Measurements from ENCODE around the gene PNPLA2.

DNA sequence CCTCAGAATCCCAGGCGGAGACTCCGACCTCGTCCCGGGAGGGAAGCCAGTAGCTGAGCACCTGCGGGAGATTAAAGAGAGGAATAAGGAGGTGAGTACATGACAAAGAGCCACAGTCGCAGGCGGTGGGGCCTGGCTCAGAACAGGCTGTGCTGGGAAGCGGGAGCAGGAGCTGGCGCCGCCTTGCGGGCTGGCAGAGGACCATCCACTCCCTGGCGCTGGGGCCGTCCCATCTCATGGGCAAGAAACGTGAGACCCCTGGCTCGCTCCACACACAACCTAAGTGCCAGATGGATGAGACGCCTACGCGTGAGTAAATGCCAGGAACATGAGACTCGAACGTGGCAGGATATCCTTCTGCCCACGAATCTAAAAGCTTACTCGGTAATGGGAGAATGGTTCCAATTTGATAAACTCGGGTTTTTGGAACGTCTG lies 35.1 kb upstream of the PNPLA2 start:
- TF ChIP-seq, protein P1, sequence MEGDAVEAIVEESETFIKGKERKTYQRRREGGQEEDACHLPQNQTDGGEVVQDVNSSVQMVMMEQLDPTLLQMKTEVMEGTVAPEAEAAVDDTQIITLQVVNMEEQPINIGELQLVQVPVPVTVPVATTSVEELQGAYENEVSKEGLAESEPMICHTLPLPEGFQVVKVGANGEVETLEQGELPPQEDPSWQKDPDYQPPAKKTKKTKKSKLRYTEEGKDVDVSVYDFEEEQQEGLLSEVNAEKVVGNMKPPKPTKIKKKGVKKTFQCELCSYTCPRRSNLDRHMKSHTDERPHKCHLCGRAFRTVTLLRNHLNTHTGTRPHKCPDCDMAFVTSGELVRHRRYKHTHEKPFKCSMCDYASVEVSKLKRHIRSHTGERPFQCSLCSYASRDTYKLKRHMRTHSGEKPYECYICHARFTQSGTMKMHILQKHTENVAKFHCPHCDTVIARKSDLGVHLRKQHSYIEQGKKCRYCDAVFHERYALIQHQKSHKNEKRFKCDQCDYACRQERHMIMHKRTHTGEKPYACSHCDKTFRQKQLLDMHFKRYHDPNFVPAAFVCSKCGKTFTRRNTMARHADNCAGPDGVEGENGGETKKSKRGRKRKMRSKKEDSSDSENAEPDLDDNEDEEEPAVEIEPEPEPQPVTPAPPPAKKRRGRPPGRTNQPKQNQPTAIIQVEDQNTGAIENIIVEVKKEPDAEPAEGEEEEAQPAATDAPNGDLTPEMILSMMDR (IDR thresholded peaks at IDR 0.05 in 4 of 5, conservative IDR thresholded peaks at IDR 0.05 in 1 of 5), result peak; percentile 52 to 73 (median 70)
- TF ChIP-seq POLR2A (IDR thresholded peaks at IDR 0.05), result peak; percentile 34 to 60

Data from gastrocnemius medialis (tissue), 4 donors.